ENCODE measurements around the gene CYP2R1. TPM values are rescaled to one million over a fixed set of nuclear protein-coding genes. Genes with fewer than 3 reads are reported as not detected.

The CYP2R1 gene, protein sequence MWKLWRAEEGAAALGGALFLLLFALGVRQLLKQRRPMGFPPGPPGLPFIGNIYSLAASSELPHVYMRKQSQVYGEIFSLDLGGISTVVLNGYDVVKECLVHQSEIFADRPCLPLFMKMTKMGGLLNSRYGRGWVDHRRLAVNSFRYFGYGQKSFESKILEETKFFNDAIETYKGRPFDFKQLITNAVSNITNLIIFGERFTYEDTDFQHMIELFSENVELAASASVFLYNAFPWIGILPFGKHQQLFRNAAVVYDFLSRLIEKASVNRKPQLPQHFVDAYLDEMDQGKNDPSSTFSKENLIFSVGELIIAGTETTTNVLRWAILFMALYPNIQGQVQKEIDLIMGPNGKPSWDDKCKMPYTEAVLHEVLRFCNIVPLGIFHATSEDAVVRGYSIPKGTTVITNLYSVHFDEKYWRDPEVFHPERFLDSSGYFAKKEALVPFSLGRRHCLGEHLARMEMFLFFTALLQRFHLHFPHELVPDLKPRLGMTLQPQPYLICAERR
- polyA plus RNA-seq, result 14.6 TPM
- long read RNA-seq, donor 1, partial matches to known transcripts, result 0 of 1 reads
- long read RNA-seq, donor 1, other reads (novel, unspliced or antisense), result 0 of 1 reads
- long read RNA-seq, donor 2, partial matches to known transcripts, result 0 of 2 reads
- long read RNA-seq, donor 2, other reads (novel, unspliced or antisense), result 0 of 2 reads
- long read RNA-seq, donor 3, result 0 reads
- long read RNA-seq, donor 4, result 0 reads
- long read RNA-seq, donor 5, partial matches to known transcripts, result 0 of 2 reads
- long read RNA-seq, donor 5, other reads (novel, unspliced or antisense), result 0 of 2 reads
- long read RNA-seq, donor 6, partial matches to known transcripts, result 0 of 1 reads
- long read RNA-seq, donor 6, other reads (novel, unspliced or antisense), result 0 of 1 reads
- long read RNA-seq, donor 7, result 0 reads
- long read RNA-seq, donor 8, partial matches to known transcripts, result 5 of 6 reads
- long read RNA-seq, donor 8, other reads (novel, unspliced or antisense), result 0 of 6 reads
- long read RNA-seq, donor 9, partial matches to known transcripts, result 0 of 1 reads
- long read RNA-seq, donor 9, other reads (novel, unspliced or antisense), result 0 of 1 reads
- long read RNA-seq, donor 10, partial matches to known transcripts, result 0 of 1 reads
- long read RNA-seq, donor 10, other reads (novel, unspliced or antisense), result 0 of 1 reads
- long read RNA-seq, donor 11, partial matches to known transcripts, result 0 of 2 reads
- long read RNA-seq, donor 11, other reads (novel, unspliced or antisense), result 0 of 2 reads

DNA sequence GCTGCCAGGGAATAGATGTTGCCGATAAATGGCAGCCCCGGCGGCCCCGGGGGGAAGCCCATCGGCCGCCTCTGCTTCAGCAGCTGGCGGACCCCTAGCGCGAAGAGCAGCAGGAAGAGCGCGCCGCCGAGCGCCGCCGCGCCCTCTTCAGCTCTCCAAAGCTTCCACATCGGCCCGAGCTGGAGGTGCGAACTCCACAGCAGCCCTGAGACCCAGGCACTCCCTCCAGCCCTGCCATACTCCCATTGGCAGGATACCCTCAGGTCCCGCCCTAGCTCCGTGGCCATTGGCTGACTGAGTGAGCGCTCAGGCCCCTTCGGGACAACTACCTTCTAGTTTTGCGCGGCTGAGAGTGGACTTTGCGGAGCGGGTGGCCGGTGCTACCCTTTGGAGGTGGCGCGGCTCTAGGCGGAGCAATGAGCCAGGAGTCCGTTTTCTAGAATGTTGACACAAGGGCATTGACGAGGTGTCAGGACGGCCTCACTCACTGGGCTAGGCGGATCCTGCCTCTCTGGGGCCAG is at the start of gene CYP2R1:
CYP2R1 (minus strand) TSS at position 196 of the 521 bp plus-strand sequence; CDS start at position 170, 26 bp downstream.
- no peaks in the 10 kb centered on the region for H3K27me3 ChIP-seq (ENCODE audit: control insufficient read depth, insufficient read depth, low read length)
- DNase-seq, result peak; percentile 94 to 98
- H3K27ac ChIP-seq (ENCODE audit: low read length), result peak within 1 kb of the TSS; percentile 92
- H3K9me3 ChIP-seq (ENCODE audit: control insufficient read depth, low read depth, low read length), result no peaks in the 10 kb centered on the region
- no peaks in the 10 kb centered on the region for H3K36me3 ChIP-seq (ENCODE audit: control insufficient read depth, insufficient read depth, low read length)
- peaks cover 15% of the 10 kb centered on the region for H3K4me1 ChIP-seq (ENCODE audit: control insufficient read depth, insufficient read depth, low read length)
- WGBS (ENCODE audit: insufficient coverage, low lambda C conversion rate), result no CpG with 5 or more reads among the region's 36 CpGs
- H3K4me3 ChIP-seq (ENCODE audit: low read length), result peak within 1 kb of the TSS; percentile 72

DNA sequence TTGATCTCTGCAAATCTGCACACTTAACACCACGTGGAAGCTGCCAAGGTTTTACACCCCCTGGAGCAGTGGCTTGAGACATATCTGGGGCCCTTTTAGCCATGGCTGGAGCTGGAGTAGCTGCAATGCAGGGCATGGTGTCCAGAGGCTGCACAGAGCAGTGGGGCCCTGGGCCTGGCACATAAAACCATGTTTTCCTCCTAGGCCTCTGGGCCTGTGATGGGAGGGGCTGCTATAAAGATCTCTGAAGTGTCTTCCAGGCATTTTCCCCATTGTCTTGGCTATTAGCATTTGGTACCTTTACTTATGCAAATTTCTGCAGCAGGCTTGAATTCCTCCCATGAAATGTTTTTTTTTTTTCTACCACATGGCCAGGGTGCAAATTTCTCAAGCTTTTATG is 46.9 kb upstream of the CYP2R1 start:
- H3K27me3 ChIP-seq (ENCODE audit: control insufficient read depth, insufficient read depth, low read length), result no peaks in the 10 kb centered on the region
- H3K9me3 ChIP-seq (ENCODE audit: control insufficient read depth, low read depth, low read length), result no peaks in the 10 kb centered on the region
- WGBS (ENCODE audit: insufficient coverage, low lambda C conversion rate), result no CpG with 5 or more reads among the region's 1 CpG
- no peaks in the 10 kb centered on the region for H3K36me3 ChIP-seq (ENCODE audit: control insufficient read depth, insufficient read depth, low read length)
- H3K4me1 ChIP-seq (ENCODE audit: control insufficient read depth, insufficient read depth, low read length), result no peaks in the 10 kb centered on the region
- H3K4me3 ChIP-seq (ENCODE audit: low read length), result no peak overlapping the region
- H3K27ac ChIP-seq (ENCODE audit: low read length), result no peak overlapping the region
- DNase-seq, result no peak

DNA sequence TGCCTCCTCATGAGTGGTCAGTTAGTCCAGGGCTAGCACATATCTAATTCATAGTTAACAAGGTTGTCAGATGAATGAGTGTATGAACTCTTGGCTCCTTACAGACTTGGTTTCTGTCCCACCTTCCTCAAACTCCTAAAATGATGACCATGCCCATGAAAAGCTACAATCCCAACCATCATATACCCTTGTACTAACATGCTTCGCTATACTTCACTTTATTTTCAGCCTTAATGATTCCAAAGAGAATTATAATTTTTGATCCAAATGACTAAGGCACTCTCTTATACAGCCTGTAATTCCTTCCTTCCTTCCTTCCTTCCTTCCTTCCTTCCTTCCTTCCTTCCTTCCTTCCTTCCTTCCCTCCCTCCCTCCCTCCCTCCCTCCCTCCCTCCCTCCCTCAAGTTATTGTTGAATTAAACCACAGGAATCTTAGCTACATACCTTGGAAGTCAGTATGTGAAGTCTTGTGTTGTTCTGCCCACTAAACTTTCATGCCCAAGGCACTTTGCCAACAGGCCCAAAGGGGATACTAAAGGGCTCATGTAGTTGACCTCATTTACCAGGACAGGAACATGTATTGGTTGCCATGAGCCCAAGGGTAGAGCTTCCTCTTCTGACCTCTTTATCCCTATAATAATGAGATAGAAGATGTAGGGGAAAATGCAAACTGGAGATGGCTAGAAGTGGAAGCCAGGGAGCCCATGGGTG is 42.8 kb upstream of the CYP2R1 start:
- 100% methylated on average over 1 of the region's 1 CpG for WGBS (ENCODE audit: insufficient coverage, low lambda C conversion rate)
- Histone ChIP-seq H3K27me3 (ENCODE audit: control insufficient read depth, insufficient read depth, low read length) (peaks cover 3% of the 10 kb centered on the region), H3K4me3 (ENCODE audit: low read length) (no peak overlapping the region), H3K9me3 (ENCODE audit: control insufficient read depth, low read depth, low read length) (no peaks in the 10 kb centered on the region), H3K36me3 (ENCODE audit: control insufficient read depth, insufficient read depth, low read length) (no peaks in the 10 kb centered on the region), H3K27ac (ENCODE audit: low read length) (no peak overlapping the region), H3K4me1 (ENCODE audit: control insufficient read depth, insufficient read depth, low read length) (no peaks in the 10 kb centered on the region)
- no peak for DNase-seq

DNA sequence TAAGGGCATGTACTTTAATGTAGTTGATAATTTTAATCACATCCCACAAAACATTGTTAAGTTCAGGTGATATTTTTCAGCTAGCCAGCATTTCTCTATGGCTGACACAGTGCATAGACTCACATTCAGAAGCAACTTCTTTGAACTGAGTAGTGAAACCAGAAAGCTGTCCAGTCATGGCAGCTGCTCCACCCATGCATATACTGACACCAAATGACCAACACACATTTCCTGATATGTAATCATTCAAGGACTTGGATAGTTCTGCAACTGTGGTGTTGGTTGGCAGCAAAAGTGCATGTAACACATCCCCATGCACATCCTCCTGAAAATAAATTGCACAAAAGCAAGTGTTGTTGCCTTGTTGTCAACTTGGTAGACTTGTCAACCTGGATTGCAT is 40.4 kb upstream of the CYP2R1 start:
- Histone ChIP-seq H3K36me3 (ENCODE audit: control insufficient read depth, insufficient read depth, low read length) (no peaks in the 10 kb centered on the region), H3K27ac (ENCODE audit: low read length) (no peak overlapping the region), H3K4me3 (ENCODE audit: low read length) (no peak overlapping the region), H3K27me3 (ENCODE audit: control insufficient read depth, insufficient read depth, low read length) (peaks cover 3% of the 10 kb centered on the region), H3K4me1 (ENCODE audit: control insufficient read depth, insufficient read depth, low read length) (no peaks in the 10 kb centered on the region), H3K9me3 (ENCODE audit: control insufficient read depth, low read depth, low read length) (no peaks in the 10 kb centered on the region)
- DNase-seq, result no peak

DNA sequence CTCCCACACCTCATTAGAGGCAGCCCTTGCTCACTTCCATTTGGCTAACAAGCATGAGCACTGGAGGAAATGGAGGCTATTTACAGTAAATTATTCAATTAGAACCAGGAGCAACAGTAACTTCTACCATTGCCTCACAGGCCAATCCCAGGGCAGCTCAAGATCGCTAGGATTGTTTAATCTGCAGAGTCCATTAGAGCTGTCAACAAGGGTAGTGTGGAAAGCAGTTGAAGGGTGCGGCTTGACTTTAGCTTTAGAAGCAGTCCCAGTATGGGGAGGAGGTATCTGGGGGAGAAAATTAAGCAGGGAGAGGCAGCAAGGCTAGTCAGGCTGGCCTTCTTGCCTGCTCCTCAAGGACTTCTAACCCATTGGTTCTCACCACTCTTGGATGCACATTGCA is 38.3 kb upstream of the CYP2R1 start:
- Histone ChIP-seq H3K27ac (ENCODE audit: low read length) (no peak overlapping the region), H3K27me3 (ENCODE audit: control insufficient read depth, insufficient read depth, low read length) (peaks cover 3% of the 10 kb centered on the region), H3K4me1 (ENCODE audit: control insufficient read depth, insufficient read depth, low read length) (no peaks in the 10 kb centered on the region), H3K4me3 (ENCODE audit: low read length) (no peak overlapping the region), H3K9me3 (ENCODE audit: control insufficient read depth, low read depth, low read length) (no peaks in the 10 kb centered on the region), H3K36me3 (ENCODE audit: control insufficient read depth, insufficient read depth, low read length) (no peaks in the 10 kb centered on the region)
- WGBS (ENCODE audit: insufficient coverage, low lambda C conversion rate), result no CpG with 5 or more reads among the region's 2 CpGs
- DNase-seq, result no peak

DNA sequence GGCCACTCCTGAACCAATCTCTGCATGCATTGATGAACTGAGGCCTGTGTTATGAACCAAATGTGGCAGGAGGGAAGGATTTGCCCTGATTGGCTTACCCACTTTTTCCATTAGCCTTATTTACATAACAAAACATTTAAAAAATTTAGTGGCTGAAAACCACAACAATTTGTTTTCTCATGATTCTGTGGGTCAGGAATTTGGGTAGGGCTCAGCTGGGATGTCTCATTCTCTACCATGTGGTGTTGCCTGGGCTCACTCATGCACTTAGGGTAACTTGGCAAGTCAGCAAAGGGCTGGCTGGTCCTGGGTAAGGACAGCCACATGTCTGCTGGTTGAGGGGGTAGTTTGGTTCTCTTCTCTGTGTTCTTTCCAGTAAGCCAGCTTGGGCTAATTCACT is 35.1 kb upstream of the CYP2R1 start:
- Histone ChIP-seq H3K27ac (ENCODE audit: low read length) (no peak overlapping the region), H3K9me3 (ENCODE audit: control insufficient read depth, low read depth, low read length) (no peaks in the 10 kb centered on the region), H3K4me1 (ENCODE audit: control insufficient read depth, insufficient read depth, low read length) (no peaks in the 10 kb centered on the region), H3K4me3 (ENCODE audit: low read length) (no peak overlapping the region), H3K36me3 (ENCODE audit: control insufficient read depth, insufficient read depth, low read length) (no peaks in the 10 kb centered on the region), H3K27me3 (ENCODE audit: control insufficient read depth, insufficient read depth, low read length) (peaks cover 3% of the 10 kb centered on the region)
- no peak for DNase-seq

DNA sequence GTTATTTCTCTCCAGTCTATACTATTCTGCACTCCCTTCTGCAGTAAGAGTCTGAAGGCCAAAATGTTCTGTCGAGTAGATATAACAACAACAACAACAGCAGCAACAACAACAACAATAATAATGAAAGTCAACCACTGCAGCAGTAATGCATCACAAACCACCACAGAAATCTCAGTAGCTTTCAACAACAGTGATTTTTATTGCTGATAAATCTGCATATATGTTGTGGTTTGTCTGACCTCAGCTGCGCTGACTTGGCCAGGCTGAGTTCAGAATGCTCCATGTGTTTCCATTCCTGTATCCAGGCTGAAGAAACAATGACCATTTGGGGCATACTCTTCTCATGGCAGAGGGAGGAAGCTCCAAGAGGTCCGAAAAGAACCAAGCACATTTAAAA is 32.3 kb upstream of the CYP2R1 start:
- no peak overlapping the region for H3K4me3 ChIP-seq (ENCODE audit: low read length)
- H3K27ac ChIP-seq (ENCODE audit: low read length), result no peak overlapping the region
- no peaks in the 10 kb centered on the region for H3K27me3 ChIP-seq (ENCODE audit: control insufficient read depth, insufficient read depth, low read length)
- WGBS (ENCODE audit: insufficient coverage, low lambda C conversion rate), result 100% methylated on average over 1 of the region's 3 CpGs
- H3K36me3 ChIP-seq (ENCODE audit: control insufficient read depth, insufficient read depth, low read length), result no peaks in the 10 kb centered on the region
- H3K9me3 ChIP-seq (ENCODE audit: control insufficient read depth, low read depth, low read length), result no peaks in the 10 kb centered on the region
- no peak for DNase-seq
- H3K4me1 ChIP-seq (ENCODE audit: control insufficient read depth, insufficient read depth, low read length), result no peaks in the 10 kb centered on the region

DNA sequence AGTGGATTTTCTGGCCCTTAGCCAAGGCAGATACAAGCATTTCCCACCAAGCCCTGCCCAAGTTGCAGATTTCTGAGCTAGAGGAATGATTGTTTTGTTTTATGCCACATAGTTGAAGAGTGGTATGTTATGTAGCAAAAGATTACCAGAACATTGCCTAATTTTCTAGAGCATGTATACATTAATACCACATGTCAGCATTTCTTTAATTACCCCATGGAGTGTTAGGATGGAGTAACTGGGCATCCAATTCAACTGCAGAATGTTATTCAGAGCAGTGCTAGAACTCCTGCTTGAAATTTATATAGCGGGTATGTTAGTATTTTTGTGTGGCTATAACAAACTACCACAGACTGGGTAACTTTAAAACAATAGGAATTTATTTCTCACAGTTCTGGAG is 24.4 kb upstream of the CYP2R1 start:
- no peak overlapping the region for H3K27ac ChIP-seq (ENCODE audit: low read length)
- no peaks in the 10 kb centered on the region for H3K9me3 ChIP-seq (ENCODE audit: control insufficient read depth, low read depth, low read length)
- H3K36me3 ChIP-seq (ENCODE audit: control insufficient read depth, insufficient read depth, low read length), result no peaks in the 10 kb centered on the region
- DNase-seq, result no peak
- no peaks in the 10 kb centered on the region for H3K4me1 ChIP-seq (ENCODE audit: control insufficient read depth, insufficient read depth, low read length)
- H3K27me3 ChIP-seq (ENCODE audit: control insufficient read depth, insufficient read depth, low read length), result no peaks in the 10 kb centered on the region
- no peak overlapping the region for H3K4me3 ChIP-seq (ENCODE audit: low read length)
- WGBS (ENCODE audit: insufficient coverage, low lambda C conversion rate), result no CpG with 5 or more reads among the region's 1 CpG

DNA sequence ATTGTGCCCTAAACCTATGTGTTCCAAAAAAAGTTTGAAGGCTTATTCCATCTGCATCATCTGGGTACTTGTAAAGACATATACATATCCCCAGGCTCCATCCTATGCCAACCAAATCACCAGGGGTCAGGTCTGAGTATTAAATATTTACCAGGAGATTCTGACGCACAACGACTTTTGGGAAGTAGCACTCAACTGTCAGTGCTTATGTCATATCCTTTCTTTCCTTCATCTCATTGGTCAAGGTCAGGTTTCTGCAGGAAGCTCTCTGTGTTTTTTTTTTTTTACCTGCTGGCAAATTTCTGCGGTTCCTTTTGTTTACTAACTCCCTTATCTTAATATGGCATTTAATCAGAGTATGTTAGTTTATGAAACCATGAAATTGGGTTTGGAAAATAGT is 22.5 kb upstream of the CYP2R1 start:
- WGBS (ENCODE audit: insufficient coverage, low lambda C conversion rate), result 89% methylated on average over 3 of the region's 3 CpGs
- Histone ChIP-seq H3K36me3 (ENCODE audit: control insufficient read depth, insufficient read depth, low read length) (no peaks in the 10 kb centered on the region), H3K27me3 (ENCODE audit: control insufficient read depth, insufficient read depth, low read length) (no peaks in the 10 kb centered on the region), H3K9me3 (ENCODE audit: control insufficient read depth, low read depth, low read length) (no peaks in the 10 kb centered on the region), H3K27ac (ENCODE audit: low read length) (no peak overlapping the region), H3K4me3 (ENCODE audit: low read length) (no peak overlapping the region), H3K4me1 (ENCODE audit: control insufficient read depth, insufficient read depth, low read length) (no peaks in the 10 kb centered on the region)
- no peak for DNase-seq
